Ishikawa (cell line): ENCODE data around the gene PTMS.

Experiments used
- CEBPB ChIP-seq: IDR thresholded peaks from 2 replicates; pipeline ENCODE4 v1.6.1; 2012
- EGR1 ChIP-seq: IDR thresholded peaks from 2 replicates; pipeline ENCODE4 v1.6.1; 2012
- NFIC ChIP-seq: IDR thresholded peaks from 2 replicates; pipeline ENCODE4 v1.6.1; 2012
- RAD21 ChIP-seq: IDR thresholded peaks from 2 replicates; pipeline ENCODE4 v1.6.1; 2012; ENCODE audit warnings: low read depth
- YY1 ChIP-seq: IDR thresholded peaks from 2 replicates; pipeline ENCODE4 v1.6.1; 2012; ENCODE audit warnings: low read depth
- ZBTB7A ChIP-seq: IDR thresholded peaks from 2 replicates; pipeline ENCODE4 v1.6.1; 2012; ENCODE audit warnings: low read depth
- TF ChIP-seq, protein P1 (sequence below): IDR thresholded peaks from 2 replicates; pipeline ENCODE4 v1.6.1; 2012; ENCODE audit warnings: low read depth, mild to moderate bottlenecking
- TF ChIP-seq, protein P2 (sequence below): IDR thresholded peaks from 2 replicates; pipeline ENCODE4 v1.6.1; 2012

DNA sequence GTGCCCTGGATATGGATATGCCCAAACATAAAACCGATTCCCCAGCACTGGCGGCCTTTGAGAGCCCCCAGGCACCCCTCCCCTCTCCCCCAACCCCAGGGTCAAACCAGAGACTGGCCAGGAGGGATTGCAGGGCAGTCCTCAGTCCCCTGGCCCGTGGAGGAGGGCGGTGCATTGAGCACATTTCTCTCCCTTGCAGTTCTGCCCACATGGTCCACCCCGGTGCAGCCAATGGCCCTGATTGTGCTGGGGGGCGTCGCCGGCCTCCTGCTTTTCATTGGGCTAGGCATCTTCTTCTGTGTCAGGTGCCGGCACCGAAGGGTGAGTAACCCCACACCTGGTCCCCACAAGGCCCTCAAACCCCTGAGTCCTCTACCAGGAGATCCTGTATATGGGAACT, 52.1 kb downstream of the PTMS start:
- TF ChIP-seq EGR1 = no peak
- no peak for TF ChIP-seq CEBPB
- TF ChIP-seq, protein P1, sequence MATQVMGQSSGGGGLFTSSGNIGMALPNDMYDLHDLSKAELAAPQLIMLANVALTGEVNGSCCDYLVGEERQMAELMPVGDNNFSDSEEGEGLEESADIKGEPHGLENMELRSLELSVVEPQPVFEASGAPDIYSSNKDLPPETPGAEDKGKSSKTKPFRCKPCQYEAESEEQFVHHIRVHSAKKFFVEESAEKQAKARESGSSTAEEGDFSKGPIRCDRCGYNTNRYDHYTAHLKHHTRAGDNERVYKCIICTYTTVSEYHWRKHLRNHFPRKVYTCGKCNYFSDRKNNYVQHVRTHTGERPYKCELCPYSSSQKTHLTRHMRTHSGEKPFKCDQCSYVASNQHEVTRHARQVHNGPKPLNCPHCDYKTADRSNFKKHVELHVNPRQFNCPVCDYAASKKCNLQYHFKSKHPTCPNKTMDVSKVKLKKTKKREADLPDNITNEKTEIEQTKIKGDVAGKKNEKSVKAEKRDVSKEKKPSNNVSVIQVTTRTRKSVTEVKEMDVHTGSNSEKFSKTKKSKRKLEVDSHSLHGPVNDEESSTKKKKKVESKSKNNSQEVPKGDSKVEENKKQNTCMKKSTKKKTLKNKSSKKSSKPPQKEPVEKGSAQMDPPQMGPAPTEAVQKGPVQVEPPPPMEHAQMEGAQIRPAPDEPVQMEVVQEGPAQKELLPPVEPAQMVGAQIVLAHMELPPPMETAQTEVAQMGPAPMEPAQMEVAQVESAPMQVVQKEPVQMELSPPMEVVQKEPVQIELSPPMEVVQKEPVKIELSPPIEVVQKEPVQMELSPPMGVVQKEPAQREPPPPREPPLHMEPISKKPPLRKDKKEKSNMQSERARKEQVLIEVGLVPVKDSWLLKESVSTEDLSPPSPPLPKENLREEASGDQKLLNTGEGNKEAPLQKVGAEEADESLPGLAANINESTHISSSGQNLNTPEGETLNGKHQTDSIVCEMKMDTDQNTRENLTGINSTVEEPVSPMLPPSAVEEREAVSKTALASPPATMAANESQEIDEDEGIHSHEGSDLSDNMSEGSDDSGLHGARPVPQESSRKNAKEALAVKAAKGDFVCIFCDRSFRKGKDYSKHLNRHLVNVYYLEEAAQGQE = no peak
- TF ChIP-seq, protein P2, sequence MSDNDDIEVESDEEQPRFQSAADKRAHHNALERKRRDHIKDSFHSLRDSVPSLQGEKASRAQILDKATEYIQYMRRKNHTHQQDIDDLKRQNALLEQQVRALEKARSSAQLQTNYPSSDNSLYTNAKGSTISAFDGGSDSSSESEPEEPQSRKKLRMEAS = no peak; the same call in 1 of the 2 replicates
- no peak for TF ChIP-seq YY1
- no peak for TF ChIP-seq NFIC
- no peak for TF ChIP-seq ZBTB7A
- TF ChIP-seq RAD21 = no peak
